NCI-H526 treated with DMSO at 0.1 percent for 48 hours (cell line): ENCODE measurements around the gene MAPK1IP1L.
A peak's percentile ranks its signal among the peaks of the same experiment; 100 is the strongest.
"Not testable (repeated sequence)": the region's sequence is repeated elsewhere in the genome, so short reads cannot be mapped to it uniquely, and the experiment has no call there.

ENCODE experiments used
- DNase-seq: peaks from one replicate; lab custom pipeline; 2025; lab: John Stamatoyannopoulos, UW

Gene MAPK1IP1L

DNA sequence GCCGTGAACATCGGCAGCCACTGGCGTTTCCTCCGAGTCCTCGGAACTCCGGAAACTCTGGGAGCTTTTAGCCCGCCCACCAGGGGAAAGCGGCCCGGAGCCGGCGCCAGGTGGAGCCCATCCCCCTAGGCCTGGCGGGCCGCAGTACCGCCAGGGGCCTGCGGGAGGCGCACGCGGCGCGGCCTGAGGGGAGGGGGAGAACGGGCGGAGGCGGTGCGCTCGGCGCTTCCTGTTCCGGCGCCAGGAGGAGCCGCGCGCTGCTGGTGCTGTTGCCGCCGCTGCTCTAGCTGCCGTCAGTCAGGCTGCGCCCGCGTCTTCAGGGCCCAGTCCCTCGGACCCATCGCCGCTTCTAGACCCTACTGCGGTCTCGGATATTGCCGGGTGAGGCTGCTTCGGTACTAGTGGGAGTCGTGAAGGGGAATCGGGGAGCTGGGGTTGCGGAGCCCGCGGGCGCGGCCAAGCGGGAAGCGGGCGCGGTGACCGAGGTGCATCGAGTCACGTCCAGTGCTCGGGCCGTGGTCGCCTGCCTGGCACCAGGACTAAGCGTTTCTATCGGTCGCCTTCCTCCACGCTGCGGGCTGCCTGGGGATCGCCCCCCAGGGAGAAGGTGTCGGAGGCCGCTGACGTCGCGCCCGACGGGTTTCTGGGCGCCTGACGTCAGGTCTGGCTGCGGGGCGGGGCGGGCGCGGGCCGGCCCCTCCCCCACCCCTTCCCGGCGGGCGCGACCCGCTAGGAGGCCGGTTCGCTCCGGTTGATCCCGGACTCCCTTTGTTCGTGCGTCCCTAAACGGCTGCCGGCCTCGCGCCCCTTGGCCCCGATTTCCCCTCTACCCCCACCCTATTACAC, at the start of gene MAPK1IP1L:
TSS of gene MAPK1IP1L (plus strand) at position 225 of the 846 bp plus-strand sequence. CDS start 10,037 bp downstream, outside the sequence.
- peak; percentile 85 for DNase-seq

DNA sequence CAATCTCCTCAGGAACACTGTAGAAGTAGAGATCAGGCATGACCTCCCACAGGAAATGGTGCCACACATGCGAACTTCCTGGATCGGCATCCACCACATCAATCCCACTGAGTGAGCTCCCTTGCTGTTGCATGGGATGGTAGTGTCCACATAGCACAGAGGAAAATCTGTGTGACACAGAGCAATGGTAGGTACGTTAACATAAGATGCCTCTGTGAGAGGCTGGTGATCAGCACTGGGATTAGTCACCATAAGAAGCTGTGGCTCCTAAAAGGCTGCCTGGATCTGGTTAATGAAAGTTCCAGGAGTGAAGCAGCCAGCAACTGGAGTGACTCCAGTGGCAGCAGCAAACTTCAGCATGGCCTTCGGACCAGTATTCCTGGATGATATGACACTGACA, 46.4 kb upstream of the MAPK1IP1L start:
- DNase-seq, result no peak

DNA sequence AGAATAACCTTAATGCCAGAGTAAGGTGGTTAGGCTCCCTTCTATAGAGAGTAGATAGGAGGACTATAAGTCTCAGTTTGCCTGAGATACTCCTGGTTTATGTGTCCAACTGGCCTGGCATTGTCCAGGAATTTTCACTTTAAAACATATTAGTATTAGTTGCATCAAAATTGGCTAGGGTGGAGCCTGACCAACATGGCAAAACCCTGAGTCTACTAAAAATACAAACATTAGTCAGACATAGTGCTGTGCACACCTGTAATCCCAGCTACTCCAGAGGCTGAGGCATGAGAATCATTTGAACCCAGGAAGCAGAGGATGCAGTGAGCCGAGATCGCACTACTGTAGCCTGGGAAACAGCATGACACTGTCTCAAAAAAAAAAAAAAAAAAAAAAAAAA, 36.4 kb upstream of the MAPK1IP1L start:
- DNase-seq, result no peak

DNA sequence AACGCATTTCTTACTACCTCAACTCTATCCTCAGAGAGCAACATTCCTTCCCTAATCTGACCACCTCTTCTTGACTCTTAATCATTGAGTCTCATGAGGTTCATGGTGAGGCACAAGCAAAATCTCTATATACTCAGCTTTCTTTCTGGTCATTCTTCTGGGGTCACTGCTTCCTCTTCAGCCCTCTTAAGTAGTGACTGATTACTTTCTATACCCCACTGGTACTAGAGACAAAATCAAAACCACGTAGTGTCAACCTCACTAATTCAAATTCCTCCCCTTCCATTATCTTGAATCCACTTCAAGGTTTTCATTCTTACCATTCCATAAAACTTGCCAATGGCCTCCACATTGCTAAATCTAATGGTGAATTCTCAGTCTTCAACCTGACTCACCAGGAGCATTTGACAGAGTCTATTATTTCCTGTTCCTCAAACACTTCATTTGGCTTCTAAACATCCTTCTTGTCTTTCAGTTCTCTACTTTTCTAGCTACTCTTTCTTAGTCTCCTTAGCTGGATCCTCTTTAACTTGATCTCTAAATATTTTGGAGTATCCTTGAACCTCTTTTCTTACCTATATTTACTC, 31.4 kb upstream of the MAPK1IP1L start:
- no peak for DNase-seq

DNA sequence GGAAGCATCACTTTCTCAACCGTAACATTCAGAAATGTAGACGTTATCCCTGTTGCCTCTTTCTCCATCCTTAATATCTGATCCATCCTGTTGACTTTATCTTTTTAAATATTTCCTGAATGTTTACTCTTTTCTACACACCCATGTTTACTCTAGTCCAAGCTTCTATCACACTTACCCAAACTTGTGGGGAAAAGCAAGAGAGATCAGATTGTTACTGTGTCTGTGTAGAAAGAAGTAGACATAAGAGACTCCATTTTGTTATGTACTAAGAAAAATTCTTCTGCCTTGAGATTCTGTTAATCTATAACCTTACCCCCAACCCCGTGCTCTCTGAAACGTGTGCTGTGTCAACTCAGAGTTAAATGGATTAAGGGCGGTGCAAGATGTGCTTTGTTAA, 27.1 kb upstream of the MAPK1IP1L start:
- not testable (repeated sequence) for DNase-seq

DNA sequence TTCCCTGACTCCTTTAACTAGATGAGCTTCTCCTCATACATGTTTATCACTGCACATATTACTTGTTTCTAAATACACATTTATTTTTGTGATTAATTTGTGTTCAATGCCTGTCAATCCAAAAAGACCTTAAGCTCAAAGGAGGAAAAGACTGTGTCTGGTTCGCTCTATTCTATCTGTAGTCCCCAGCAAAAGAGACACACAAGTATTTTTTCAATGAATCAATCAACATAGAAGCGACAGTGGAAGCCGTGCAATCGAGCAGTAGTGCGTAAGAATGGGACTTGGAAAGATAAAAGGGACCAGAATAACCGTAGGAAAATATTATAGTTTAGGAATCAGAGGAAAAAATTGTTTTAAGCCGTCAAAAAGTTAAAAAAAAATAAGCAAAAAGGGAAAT, 25.5 kb upstream of the MAPK1IP1L start:
- no peak for DNase-seq

DNA sequence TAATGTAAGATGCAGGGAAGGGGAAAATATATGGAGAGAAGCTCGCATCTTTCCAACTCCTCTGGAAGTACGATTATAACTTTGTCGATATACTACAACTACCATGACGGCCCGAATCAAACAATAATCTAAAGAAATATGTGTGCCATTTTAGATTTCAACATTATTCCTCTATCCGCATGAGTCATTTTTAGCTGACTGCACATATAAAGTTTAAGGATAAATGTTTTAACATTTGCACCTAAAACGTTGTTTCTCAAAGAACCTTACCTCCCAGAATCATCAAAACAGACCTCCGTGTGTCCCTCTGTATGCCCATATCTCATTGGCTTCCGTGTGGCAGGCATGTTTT, 25.0 kb upstream of the MAPK1IP1L start:
- DNase-seq, result no peak

DNA sequence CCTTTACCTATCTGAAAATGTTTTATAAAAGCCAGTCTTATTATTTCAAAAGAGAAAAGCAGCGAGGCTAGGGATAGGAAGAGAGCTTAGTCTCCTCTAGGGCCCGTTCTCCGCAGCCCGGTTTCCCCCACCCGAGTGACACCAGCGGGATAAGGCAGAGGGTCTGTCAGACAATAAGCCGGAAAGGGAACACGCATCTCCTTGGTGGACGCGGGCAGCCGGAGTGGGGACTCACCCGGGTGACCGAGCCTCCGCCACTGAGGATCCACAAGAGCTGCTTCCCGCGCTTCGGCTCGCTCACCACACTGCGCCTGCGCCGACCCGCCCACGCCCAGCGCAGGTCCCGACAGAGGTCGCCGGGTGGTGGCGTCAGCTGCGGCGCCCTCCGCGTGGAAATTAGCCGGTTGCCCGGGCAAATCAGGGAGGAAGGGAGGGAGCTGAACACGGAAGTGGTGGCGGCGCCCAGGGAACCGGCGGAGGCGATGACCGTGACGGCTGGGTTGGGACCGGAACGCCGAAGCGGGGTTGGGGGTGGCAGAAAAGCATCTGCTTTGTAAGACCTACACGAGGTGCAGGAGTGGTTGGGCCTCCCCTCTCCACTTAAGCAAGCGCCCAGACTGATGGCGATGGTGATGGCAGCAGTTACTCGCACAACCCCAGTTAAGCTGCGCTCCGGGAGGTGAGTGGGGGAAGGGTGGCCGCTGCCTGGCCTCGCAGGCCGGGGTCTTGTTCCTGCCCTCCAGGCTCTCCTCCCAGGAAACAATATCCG, 24.5 kb upstream of the MAPK1IP1L start, which contains the start of the genes SOCS4 and WDHD1:
TSS of gene SOCS4 (plus strand) at position 444 of the 769 bp plus-strand sequence. CDS start 15,806 bp downstream, outside the sequence.
TSS of gene WDHD1 (minus strand) at position 307 of the 769 bp plus-strand sequence. CDS start 312 bp downstream, outside the sequence.
- peak; percentile 90 for DNase-seq

DNA sequence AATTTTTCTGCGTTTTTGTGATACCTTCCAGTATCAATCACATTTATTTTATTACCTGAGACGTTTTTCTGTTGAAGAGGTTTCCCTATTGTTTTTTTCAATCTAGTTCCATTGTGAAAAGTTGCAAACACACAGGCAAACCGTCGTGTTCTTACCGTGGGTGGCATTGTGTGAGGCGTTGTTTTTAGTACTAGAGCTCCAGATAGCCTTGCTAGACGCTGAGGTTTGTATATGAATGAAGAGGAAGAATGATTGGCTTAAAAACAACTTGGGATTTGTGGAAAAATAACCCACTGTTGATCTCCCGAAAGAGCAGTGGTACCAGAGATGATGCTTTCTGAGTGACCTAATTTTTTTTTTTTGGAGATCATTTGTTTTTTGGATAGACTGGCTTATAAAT, 23.4 kb upstream of the MAPK1IP1L start:
- DNase-seq, result no peak

DNA sequence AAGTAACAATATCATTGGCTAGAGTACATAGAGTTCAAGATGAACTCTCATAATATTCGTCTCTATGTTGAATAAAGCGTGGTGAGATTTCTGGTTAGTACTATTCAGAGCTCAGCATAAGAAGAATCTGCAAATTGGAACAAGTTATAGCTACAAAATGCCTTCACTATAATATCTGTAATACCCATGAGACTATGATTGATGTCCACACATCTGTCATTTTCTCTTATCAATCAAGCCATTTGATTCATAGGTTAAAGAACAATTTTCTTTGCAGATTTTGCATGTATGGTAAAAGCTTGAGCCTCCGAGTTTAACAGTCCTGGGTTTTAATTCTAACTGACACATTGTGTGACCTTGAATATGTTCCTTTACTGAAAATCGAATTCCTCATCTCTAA, 23.0 kb upstream of the MAPK1IP1L start:
- DNase-seq, result no peak

DNA sequence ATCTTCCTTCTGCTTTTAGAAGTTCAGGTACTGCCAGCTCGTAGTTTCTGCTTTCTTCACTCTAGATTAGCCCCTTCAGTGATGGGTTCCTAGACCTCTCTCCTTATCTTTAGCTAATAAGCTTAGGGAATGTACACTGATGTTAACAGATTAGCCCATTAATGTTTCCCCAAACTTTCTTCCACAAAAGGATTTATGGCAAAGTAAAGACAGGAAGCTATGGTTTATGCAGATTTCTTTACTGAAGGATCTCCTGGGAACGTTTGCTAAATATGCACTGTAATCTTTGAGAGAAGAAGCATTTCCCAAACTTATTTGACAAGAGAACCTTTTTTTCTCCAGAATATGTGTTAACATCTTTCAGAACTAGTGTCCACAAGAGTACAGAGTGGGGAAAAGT, 20.3 kb upstream of the MAPK1IP1L start:
- no peak for DNase-seq

DNA sequence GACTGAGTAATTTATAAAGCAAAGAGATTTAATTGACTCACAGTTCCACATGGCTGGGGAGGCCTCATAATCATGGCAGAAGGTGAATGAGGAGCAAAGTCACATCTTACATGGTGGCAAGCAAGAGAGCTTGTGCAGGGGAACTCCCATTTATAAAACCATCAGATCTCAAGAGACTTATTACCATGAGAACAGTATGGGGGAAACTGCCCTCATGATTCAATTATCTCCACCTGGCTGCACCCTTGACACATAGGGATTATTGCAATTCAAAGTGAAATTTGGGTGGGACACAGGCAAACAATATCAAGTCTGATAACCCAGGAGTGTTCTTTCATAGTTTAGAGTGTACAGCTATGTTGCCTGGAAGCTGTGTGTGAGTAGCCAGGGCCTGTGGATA, 13.5 kb upstream of the MAPK1IP1L start:
- DNase-seq, result not testable (repeated sequence)

DNA sequence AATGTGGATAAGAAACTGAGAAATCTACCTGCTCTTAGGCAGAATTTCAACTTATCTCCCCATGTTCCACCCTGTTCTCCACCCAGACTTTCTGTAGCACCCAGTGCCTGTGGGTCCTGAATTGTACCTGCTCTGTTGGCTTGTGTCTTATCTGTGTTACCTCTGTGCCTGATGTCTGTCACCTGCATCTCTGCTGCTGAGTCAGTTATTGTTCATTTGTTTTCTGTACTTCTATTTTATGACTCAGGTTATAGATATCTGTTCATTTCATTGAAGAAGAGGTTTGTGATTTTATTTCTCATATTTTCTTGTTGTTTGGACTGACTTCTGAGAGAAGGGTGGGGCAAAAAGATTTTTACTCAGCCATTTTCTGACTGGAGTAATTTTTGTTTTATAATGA, 12.7 kb upstream of the MAPK1IP1L start:
- DNase-seq, result no peak

DNA sequence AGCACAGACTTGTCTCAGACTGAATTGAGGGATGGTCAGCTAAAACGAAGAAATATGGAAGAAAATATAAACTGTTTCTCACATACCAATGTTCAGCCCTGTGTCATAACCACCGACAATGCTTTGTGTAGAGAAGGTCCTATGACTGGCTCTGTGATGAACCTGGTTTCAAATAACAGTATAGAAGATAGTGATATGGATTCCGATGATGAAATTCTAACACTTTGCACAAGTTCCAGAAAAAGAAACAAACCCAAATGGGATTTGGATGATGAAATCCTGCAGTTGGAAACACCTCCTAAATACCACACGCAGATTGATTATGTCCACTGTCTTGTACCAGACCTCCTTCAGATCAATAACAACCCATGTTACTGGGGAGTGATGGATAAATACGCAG, 7.9 kb upstream of the MAPK1IP1L start:
- no peak for DNase-seq

DNA sequence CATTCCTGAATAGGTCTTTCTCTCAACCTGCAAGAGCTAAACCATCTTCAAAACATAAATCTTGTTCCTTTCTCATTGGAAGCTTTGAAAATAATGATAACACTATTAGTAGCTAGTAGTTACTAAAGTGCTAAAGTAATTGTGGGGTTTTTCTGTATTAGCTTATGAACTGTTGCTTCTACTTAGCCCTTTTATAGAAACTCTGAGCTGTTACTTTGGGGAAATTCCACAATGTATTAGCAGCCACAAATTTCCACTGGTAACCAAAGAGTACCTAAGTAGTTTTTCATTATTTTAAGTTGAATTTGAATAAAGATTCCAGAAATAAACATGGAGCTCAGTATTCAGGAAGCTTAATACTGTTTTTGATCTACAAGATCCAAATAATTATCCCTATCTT, 6.4 kb upstream of the MAPK1IP1L start:
- DNase-seq, result no peak

DNA sequence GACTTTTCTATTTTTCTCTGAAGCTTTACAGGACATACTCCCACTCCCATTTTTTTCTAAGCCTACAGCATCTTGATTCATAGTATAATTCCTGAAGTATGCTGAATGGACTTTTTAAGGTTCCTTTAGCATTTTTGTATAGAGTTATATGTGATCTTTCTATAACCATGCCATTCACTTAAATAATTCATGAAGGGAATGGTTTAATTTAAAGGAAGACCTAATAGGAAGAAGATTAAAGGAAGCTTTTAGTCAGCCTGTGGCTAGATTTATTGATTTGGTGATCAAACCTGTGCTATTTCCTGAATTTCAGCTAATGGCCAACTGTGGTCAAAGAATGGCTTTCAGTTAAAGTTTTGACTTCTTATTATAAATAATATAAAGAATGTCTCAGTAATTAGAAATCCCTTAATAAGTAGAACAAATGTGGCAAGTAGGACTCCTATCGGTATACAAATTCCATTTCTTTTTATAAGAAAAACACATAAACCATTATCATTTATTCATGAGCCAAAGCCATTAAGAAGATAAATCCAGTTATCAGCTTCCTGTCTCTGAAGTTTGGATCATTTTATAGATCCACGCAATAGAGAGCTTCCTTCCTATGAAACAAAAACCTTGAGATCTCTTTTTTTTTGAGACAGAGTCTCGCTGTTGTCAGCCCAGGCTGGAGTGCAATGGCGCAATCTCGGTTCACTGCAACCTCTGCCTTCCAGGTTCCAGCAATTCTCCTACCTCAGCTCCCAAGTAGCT, 4.0 kb upstream of the MAPK1IP1L start:
- no peak for DNase-seq

DNA sequence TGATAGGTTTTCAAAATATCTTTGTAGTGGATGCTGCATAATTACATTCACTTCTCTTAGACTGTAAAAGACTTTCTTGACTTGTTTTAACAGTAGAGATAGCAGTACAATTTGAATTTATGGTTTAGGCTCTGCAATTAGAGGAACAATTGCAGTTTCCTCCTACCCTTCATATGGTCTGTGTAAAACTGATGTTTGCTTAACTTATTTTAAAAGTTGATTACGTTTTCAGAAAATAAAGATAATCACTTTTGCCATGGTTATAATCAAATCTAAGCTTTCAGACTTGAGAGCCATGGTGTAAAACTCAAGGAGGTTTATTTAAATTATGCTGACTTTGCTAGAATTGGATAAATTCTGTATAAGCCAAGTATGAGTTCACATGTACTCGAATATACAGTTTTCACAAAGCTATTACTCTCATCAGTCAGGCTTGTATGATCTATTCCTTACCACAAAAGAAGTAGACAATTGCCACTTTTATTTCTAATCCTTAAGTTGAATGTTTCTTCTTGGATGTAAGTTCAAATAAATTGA, 2.5 kb upstream of the MAPK1IP1L start:
- no peak for DNase-seq

DNA sequence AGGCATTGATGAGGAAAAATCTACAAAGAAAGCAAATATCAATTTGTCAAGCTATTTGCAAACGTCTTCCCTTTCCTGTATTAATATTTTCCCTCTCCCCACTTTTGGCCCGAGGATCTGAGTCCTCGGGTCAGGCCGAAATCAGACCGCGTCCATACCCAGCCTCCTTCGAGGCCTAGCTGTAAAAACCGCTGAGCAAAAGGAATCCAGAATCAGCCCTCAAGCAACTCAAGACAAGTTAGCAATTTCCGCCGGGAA, 353 bp upstream of the MAPK1IP1L start:
- no peak for DNase-seq

DNA sequence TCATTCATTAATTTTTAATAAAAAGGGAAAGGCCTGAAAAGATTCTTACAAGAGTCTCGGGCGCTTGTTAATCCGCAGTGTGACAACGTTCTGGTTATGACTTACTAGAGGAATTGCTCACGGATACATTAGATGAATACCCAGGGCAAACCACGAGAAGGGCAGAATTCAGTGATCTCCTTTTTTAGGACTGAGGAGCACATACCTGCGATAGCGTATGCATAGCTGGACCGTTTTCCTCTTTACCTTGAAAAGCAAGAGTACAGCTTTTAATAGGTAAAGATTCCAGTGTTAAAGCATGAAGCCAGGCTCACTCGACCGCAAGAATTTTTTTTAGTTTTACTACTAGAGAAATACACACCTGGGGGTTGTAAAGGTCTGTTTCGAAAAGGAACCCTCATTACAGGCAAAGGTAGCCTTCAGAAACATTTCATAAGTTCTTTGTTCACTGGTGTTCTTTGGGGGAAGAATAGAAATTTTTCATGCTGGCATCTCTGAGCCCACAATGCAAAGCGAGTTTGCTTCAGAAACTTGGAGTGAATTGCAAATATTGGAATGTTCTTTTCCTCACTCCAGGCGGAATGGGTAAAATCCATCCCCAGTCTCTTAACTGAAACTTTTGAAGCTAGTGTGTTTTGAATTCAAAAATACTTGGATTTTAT, 953 bp downstream of the MAPK1IP1L start:
- DNase-seq, result no peak

DNA sequence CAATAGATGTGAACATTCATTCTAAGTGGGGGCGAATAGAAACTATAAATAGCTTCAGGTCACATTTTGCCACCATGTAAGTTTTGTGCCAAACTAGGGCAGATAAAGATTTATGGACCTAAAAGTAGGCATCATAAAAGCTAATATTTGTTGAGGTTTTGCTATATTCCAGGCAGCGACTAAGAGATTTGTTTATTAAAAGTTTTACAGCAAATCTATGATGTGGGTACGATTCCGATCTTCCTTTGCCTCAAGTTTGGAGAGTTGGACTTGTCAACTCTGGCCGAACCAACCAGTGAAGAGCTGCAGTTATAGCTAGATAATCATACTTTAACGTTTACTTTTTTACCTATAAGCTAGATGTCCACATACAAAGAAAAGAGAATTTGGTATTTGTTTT, 1.6 kb downstream of the MAPK1IP1L start:
- DNase-seq, result no peak

DNA sequence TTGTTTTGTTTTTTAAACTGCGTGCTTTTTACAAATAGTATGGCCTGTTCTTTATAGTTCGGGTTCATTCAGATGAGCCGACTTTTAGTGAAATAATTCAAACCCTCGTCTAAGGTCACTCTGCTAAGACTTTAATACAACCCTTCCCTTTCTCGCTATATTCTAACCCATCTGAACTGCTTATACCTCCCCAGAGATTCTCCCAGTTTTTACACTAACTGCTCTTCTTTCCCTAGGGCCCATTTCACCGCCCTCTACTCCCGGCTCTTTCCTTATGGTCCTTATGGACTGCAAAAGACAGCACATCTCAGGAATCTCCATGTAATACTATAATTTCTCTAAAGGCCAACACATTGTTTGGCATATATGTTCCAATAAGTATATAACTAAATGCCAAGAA, 2.1 kb downstream of the MAPK1IP1L start:
- DNase-seq, result no peak
